Nucleus accumbens (tissue), 56 donors: Measurements from ENCODE around the gene PANK4.
"Not testable (repeated sequence)": the region's sequence is repeated elsewhere in the genome, so short reads cannot be mapped to it uniquely, and the experiment has no call there.

ENCODE experiments used
- DNase-seq, 56 donors: peaks; one replicate each; lab custom pipeline; 2025; lab: John Stamatoyannopoulos, UW

The PANK4 gene

DNA sequence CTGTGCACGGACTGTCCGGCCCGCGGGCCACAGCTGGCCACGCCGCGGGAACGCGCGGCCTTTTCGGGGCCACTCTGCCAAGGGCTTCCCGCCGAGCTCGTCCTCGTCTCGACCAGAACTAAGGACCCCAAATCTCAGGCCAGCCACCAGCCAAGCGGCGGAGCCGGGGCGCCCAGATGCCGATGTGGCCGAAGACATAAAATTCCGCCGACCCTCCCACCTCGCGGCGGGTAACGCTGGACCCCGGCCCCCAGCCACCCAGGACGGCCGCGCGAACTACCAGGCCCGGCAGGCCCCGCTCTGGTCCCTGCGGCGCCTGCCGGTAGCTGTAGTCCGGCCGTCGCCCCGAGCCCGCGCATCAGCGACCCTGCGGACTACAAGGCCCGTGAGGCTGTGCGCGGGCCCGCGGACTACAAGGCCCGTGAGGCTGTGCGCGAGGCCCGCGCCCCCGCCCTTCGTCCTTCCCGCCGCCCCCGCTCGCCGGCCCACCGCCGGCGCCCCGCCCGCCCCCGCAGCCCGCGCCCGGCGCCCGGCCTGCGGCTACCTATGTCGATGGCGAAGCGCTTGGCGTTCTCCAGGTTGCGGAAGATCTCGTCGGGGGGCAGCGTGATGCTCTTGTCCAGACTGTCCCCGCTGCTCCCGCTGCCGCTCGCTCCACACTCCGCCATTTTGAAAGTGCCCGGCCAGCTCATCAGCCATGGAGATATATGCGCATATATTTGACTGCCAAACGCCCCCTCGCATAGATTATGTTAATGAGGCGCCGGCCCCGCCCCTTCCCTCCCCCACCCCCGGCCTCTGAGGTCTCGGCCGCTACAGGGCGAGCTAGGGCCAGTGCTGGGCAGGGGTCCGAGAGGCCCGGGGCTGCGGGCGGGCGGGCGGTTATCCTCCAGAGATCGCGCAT lies at the start of gene PANK4:
PANK4 (minus strand) TSS at position 677 of the 904 bp plus-strand sequence; CDS start at position 668, 9 bp downstream.
- peak; percentile 45 to 98 (median 90) for DNase-seq

DNA sequence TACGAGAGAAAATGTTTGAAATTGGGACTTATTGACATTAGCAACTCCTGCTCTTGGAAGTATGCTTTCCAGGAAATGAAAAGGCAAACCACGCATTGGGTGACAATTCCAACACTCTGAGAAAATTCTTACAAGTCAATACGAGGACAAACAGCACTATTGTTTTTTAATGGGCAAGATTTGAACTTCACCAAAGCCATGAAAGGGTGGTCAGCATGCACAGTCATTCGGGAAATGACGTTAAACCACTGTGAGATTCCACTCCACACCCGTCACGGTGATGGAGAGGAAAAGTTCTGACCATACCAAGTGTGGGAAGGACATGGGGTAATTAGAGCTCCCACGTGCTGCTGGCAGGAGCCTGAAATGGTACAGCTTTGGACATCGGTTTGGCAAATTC lies 48.0 kb upstream of the PANK4 start:
- DNase-seq, result no peak

DNA sequence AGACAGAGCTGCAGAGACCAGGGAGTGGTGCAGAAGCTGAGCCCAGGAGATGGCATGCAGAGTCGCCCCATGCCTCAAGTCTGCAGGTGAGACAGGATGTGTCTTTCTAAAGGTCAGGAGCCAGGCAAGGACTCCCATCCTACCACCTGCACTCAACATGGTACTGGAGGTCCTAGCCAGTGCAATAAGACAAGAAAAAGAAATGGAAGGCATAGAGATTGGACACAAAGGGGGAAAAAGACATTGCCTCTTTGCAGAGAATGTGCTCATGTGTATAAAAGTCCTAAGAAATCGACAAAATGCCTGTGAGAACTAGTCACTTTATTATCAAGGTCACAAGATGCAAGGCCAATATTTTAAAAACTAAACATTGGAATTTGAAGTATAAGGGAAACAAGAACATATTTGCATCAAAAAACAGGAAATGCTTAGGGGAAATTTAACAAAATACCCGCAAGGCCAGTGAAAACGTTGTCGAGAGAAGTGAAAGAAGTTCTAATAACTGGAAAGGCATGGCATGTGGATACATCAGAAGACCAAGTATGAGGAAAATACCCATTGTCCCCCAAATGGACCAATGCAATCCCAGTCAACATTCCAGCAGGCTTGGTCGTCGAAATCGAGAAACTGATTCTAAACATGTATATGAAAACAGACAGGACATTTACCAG lies 47.0 kb upstream of the PANK4 start:
- DNase-seq, result no peak

DNA sequence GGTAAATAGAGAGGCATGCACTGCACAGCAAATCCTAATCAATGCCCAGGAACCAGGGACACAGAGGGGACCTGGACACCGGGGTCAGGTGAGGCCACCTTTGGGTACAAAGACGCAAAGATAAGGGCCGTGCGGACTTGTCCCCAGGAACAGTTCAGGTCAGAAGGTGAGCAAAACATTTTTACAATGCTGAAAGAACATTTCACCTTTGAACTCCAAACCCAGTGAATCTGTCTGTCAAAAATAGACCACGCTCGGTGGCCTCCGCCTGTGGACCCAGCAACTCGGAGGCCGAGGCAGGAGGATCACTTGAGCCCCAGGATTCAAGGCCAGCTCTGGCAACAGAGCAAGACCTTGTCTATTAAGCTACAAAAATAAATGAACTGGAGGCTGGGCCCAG lies 45.0 kb upstream of the PANK4 start:
- DNase-seq, result no peak

DNA sequence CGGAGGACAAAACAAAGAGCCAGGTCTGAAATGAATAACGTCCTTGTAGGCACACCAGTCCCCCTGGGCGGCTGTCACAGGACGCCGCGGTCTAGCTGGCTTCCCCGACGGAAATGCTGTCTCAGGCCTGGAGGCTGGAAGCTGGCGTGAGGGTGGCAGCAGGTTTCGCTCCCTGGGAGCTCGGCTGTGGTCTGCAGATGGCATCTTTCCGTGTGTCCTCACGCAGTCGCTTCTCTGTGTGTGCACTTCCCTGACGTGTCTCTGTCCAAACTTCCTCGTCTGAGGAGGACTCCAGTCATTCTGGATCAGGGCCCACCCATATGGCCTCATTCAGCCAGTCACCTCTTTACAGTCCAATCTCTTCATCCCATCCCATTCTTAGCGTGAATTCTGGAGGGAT lies 43.9 kb upstream of the PANK4 start:
- no peak for DNase-seq

DNA sequence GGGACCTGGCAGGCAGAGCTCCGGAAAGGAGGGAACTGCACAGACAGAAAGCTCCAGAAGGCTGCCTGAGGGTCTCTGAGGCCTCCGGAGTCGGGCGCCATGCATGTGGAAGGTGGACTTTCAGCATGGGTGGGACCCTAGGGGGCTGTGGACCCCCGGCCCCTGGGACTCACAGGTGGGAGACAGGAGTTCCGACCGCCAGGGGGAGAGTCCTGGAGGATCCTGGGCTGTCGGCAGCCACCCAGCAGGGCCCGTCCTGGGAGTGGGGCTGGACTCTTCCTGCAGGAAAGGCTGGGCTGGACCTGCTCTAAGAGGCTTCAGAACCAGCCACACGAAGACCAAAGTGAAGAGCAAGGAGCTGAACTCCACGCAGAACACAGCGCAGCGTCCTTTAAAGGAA lies 43.3 kb upstream of the PANK4 start:
- not testable (repeated sequence) for DNase-seq

DNA sequence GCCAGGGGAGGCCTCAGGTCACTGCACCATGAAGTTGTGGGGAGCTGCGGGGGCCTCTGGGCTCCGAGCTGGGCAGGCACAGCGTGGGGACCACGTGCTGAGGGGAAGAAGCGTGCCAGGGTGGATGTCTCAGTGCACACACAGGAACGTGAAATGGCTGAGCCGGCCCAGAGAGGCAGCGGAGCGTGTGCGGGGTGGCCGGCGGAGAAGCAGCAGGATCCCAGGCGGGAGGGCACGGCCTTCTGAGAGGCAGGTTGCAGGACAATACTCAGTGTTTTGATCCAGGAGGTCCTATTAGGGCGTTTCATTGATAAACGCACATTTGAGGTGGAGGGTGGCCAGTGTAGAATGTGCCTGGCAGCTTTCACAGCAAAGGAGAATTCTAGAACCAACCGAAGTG lies 42.7 kb upstream of the PANK4 start:
- no peak for DNase-seq

DNA sequence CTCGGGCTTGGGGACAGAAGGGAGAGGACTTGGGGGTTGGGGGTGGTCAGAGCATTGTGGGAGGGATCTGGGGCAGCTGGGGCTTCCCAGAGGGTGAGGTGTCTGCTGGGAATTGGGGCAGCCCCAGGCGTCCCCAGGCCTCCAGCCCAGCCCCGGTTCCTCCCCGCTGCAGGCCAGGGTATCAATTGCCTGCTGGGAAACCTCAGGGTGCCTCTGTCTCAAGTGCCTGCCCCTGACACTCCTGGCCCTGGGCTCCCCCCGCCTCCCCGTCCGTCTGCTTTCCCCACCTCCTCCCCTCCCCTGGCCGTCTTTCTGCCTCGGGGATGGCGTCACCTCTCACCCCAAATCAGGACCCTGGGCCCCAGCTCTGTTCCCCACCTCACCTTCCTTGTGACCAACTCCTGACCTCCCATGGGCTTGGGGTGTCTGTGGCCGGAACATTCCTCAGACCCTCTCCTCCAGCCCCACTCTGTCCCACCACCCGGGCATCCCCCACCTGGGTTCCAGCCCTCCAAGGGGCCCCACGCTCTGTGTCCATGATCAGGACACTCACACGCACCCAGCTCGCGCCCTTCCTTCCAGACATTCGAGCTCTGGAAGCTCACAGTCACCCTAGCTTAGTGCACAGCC lies 41.9 kb upstream of the PANK4 start:
- not testable (repeated sequence) for DNase-seq

DNA sequence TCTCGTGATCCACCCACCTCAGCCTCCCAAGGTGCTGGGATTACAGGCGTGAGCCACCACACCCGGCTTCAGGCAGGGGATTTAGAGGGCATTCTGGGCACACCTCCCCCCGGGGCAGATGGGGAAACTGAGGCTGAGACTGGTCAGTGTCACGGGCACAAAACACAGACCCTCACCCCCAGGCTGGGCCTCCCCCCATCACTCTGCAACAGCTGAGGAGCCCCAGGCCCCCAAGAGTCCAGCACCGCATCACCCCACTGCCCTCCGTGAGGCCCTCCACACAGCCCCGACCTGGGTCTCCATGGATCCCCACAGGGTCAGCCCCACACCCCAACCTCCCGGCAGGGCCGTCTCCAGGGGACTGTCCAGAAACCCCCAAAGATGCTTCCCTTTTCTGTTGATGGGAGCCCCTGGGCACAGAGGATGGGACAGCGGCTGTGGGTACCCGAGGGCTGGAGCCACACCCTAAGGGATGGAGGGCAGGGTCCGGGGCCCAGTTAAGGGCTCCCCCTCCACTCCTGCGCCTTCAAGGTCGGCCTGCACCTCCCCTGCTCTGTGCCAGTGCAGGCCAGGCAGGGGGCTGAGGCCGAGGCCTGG lies 40.8 kb upstream of the PANK4 start:
- DNase-seq, result no peak

DNA sequence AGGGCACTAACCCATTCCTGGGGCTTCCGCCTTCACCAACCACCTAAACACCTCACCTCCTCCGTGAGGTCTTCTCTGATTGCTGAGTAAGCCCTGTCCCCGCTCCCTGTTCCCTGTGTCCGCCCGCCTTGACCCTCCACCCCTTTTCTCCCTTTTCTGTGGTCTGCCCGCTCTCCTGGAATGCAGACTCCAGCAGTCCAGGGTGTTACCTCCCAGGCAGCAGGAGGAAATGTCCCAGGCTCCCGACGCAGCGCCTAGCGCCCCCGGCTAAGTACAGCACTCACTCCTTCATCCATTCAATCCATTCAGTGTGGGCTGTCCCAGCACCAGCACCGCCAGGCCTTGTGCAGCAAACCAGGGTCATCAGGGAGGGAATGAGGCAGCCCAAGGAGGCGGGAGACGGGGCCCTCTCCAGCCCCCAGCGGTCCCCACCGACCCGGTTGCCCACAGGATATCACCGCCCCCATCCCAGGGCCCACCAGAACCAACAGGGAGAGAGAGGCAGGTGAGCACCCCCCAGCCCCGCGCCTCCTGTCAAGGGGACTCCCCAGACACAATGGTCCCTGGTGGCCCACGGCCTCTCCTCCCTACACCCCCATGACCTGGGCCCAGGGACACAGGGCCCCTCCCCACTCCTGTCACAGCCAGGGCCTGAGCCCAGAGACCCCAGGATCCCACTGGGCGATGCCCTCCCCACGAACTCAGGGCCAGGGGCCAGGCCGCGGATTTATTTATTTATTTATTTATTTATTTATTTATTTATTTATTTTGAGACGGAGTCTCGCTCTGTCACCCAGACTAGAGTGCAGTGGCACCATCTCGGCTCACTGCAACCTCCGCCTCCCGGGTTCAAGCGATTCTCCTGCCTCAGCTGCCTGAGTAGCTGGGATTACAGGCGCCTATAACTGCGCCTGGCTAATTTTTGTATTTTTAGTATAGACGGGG lies 40.0 kb upstream of the PANK4 start:
- no peak for DNase-seq

DNA sequence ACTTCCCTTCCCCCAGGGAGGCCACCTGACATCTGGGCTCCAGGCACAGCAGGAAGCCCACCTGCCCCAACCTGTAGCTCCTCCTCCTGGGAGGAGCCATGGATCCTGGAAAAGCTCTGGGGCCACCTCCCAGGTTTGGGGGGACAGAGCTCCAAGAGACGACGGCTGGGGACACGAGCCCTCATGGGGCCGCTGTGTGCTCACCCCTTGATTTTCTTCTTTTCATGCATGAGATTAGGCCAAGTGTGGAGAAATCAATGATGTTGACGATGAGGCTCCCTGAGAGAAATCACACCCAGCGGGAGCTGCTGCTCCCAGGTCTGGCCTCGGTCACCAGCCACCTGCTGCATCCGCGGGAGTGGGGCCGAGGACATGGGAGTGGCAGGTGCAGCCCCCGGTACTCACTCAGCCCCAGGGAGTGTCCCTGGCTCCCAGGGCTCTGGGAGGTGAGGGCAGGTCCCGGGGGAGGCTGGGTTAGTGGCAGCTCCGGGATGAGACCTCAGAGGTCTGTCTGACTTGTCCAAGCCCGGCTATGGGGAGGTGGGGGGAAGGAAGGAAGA lies 38.5 kb upstream of the PANK4 start:
- DNase-seq, result no peak

DNA sequence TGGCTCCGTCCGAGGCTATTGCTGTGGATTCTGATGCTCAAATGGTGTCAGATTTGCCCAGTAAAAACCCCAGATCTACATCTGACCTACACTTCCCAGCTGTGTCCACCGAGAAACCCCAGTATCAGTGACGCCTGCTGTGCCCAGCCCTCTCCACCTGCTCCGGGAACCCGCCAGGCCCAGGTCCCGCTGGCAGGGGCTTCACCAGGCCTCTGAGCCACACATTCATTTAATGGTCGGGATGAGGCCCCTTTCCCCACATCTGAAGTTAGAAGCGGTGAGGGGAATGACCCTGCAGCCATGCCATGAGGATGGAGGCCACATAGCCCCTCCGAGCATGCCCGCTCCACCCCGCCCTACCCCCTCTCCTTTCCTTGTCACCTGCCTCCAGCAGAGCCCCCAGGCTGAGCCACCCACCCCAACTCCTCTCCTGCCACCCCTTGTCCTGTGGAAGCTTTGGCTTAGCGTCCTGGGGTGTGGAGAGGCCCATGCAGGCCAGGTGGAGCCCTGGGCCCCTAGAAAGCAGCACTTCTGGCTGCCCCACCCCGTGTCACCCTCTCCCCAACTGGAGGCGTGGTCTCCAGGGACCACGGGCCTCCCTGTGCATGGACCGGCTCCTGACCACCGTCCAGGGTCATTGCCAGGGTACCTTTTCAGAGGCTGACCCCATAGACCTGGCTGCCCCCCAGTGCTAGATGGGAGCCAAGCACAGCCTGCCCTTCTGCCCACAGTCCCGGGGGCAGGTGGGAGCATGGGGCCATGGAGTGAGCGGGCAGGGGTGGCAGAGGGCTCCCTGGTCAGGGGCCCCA lies 37.8 kb upstream of the PANK4 start:
- no peak for DNase-seq

DNA sequence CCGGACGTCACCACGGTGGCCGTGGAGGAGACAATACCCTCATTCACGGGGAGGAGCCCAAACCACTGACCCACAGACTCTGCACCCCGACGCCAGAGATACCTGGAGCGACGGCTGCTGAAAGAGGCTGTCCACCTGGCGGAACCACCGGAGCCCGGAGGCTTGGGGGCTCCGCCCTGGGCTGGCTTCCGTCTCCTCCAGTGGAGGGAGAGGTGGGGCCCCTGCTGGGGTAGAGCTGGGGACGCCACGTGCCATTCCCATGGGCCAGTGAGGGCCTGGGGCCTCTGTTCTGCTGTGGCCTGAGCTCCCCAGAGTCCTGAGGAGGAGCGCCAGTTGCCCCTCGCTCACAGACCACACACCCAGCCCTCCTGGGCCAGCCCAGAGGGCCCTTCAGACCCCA lies 36.8 kb upstream of the PANK4 start:
- DNase-seq, result no peak

DNA sequence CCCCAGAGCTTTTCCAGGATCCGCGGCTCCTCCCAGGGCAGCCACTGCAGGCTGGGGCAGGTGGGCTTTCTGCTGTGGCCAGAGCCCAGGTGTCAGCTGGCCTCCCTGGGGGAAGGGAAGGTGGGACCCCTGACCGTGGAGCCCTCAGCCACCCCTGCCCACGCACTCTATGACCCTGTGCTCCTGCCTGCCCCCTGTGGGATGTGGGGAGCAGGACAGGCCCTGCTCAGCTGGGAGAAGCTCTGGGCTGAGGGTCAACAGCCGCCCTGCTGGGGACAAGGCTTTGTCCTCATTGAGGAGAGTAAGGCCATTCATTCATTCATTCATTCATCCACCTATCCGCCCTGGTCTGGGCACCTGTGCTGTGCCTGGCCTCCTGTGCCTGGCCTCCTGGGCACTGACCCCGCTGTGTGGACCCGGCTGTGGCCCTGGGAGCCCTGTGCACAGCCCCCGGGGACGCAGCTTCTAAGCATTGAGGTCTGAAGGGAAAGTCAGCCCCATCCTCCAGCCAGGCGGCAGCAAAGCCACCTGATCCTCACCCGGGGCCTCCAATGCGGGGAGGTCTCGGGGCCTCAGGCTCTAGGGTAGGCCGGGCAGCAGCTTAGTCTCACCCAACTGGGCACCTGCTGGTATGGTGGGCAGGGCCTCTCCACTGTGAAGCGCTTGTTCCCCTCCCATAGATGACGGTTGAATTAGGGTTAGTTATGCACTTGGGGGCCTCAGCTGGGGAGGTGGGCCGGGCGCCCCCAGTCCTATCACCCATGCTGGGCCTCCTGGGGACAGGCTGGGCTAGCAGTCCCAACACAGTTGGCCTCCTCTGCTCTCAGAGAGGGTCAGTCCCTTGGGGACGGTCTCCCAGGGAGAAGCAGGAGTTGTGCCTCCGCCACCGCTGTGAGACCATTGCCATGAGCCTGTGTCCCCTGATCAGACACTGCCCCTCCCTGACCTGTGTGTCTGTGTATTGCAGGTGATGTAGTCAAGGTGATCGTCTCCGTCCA lies 35.8 kb upstream of the PANK4 start:
- no peak for DNase-seq

DNA sequence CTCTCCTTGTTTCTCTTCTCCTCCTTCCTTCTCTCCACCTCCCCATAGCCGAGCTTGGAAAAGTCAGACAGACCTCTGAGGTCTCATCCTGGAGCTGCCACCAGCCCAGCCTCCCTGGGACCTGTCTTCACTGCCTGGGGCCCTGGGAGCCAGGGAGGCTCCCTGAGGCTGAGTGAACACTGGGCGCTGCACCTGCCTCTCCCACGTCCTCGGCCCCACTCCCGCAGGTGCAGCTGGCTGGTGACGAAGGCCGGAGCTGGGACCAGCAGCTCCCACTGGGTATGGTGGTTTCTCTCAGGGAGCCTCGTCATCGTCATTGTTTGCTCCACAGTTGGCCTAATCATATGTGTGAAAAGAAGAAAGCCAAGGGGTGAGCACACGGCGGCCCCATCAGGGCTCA lies 35.0 kb upstream of the PANK4 start:
- DNase-seq, result no peak

DNA sequence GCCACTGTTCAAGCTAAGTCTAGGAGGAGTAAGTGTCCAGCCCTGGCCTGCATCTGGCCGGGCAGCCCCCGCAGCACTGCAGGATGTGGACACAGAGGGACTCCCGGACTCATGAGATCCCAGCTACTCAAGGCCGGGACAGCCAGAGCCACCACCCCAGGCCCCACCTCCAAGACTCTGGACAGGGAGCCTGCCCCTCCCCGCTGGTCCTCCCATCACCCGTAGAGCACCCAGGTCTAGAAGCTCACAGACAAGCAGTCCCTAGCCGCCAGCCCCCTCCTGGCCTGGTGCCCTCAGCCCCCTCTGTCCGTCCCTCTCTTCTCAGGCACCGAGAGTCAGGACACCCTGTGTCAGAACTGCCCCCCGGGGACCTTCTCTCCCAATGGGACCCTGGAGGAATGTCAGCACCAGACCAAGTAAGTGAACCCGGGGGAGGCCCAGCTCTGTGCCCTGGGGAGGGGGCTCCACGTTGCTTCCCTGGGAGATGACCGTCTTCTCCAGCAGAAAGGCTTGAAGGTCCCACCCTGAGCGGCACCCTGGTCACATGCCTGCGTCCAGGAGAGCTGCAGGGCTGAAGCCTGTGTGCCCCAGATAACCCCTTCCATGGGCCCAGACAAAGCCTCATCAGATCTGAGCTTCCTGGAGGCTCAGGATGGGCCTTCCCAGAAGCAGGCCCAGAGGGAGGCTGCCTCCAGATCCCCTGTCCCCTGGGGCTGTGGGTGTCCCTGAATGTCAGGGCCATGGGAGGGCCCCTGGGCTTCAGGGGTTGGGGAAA lies 34.1 kb upstream of the PANK4 start:
- no peak for DNase-seq
